Sigmoid colon (tissue), 7 donors: ENCODE measurements around the gene ZNF684. TPM values are rescaled to one million over a fixed set of nuclear protein-coding genes. Genes with fewer than 3 reads are reported as not detected.
"Not testable (repeated sequence)": the region's sequence is repeated elsewhere in the genome, so short reads cannot be mapped to it uniquely, and the experiment has no call there.

Source experiments
- DNase-seq: peaks from one replicate; pipeline ENCODE4 v3.0.0-alpha.2; 2019
- H3K27ac ChIP-seq, 4 donors: fragments of 200-600 bp; sonication (generic); one replicate each; pipeline ENCODE4 v1.5.1; 2016 to 2019; ENCODE audit warnings: mild to moderate bottlenecking in 1 of 4
- H3K27me3 ChIP-seq, 3 donors: fragments of 200-600 bp; sonication (generic); one replicate each; pipeline ENCODE4 v1.5.1; 2019; ENCODE audit warnings: mild to moderate bottlenecking in 1 of 3
- H3K36me3 ChIP-seq, 4 donors: fragments of 200-600 bp; sonication (generic); one replicate each; pipeline ENCODE4 v1.5.1; 2016 to 2019
- H3K4me1 ChIP-seq, 4 donors: fragments of 200-600 bp; sonication (generic); one replicate each; pipeline ENCODE4 v1.5.1; 2017 to 2019
- H3K4me3 ChIP-seq, 4 donors: fragments of 200-600 bp; sonication (generic); one replicate each; pipeline ENCODE4 v1.5.1; 2017 to 2019; ENCODE audit warnings: mild to moderate bottlenecking in 2 of 4, moderate library complexity in 1 of 4
- H3K9me3 ChIP-seq, 4 donors: fragments of 200-600 bp in 3 of 4; sonication (generic) in 3 of 4; one replicate each; pipeline versions ENCODE4 v1.5.1 to v1.6.1; 2013 to 2019
- EP300 ChIP-seq, 4 donors: sonication (generic); formaldehyde crosslinking; IDR thresholded peaks; one replicate each; pipeline ENCODE4 v1.6.1; 2017; ENCODE audit warnings: antibody characterized with exemption in 4 of 4
- POLR2A ChIP-seq, 2 donors: fragments of 450-650 bp; IDR thresholded peaks; one replicate each; pipeline ENCODE4 v1.6.1; 2016; ENCODE audit warnings: antibody characterized with exemption in 2 of 2, mild to moderate bottlenecking in 2 of 2, moderate library complexity in 2 of 2
- POLR2AphosphoS5 ChIP-seq, 4 donors: sonication (generic); formaldehyde crosslinking; IDR thresholded peaks; one replicate each; pipeline ENCODE4 v1.6.1; 2017; ENCODE audit warnings: antibody characterized with exemption in 4 of 4
- WGBS, 2 donors: extraction: QIAGEN DNeasy Blood & Tissue Kit; methylation state at CpG; one replicate each; pipeline ENCODE4 v1.1.7; 2013; 5-methylcytosine and 5-hydroxymethylcytosine counted together
- intact Hi-C: fragments of 100-400 bp; cut with DNase I; formaldehyde crosslinking; loops from one replicate; pipeline ENCODE4 v1.15.1; 2023
- polyA plus RNA-seq, 3 donors: library from polyadenylated mRNA; stranded (reverse); fragments of 200-250 nt; gene quantifications; one replicate each; pipeline ENCODE4 v1.2.3, GENCODE V29; 2013
- total RNA-seq, 4 donors: library from RNA; depleted of rRNA; stranded (reverse); fragments of >200 nt; gene quantifications; one replicate each; pipeline ENCODE4 v1.1.0, GENCODE V29; 2016
- TF ChIP-seq, protein P1 (sequence below), 4 experiments: fragments of 450-650 bp in 3 of 4; fragments of 200-600 bp in 1 of 4; IDR thresholded peaks; one replicate each; pipeline ENCODE4 v1.5.1; 2016 to 2019; ENCODE audit warnings: antibody characterized with exemption in 4 of 4, mild to moderate bottlenecking in 3 of 4, moderate library complexity in 2 of 4
- donor health status: healthy with polysubstance abuse.
- donor health status: Bipolar disorder and iron deficiency.
- donor health status: healthy.

Gene ZNF684
- total and polyA plus RNA-seq, 7 donors: 2.2 to 6.1 (median 4.9) TPM

DNA sequence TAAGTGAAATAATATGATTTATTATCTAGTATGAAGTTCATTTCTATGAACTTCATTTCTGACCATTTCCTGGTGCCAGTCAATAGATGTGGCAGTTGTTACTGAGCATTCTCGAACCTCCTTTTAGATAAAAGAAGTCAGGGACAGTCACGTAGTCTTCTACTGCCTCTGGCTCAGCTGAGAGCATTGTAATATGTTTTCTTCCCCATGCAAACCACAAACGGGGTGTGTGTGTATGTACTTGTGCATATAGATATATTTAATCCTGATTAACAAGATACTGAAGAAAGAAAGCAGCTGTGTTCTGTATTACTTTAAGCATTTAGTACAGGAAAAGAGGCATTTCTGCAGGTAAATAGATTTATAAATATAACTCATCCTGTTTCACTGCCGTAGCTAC lies 21.6 kb downstream of the ZNF684 start:
- Histone ChIP-seq H3K27me3 (no peaks in the 10 kb centered on the region), H3K4me3 (no peak overlapping the region), H3K27ac (no peak overlapping the region), H3K36me3 (no peaks in the 10 kb centered on the region), H3K9me3 (no peaks in the 10 kb centered on the region), H3K4me1 (no peaks in the 10 kb centered on the region)
- WGBS, 2 donors: 64 to 73% methylated on average over 4 of the region's 4 CpGs
- TF ChIP-seq POLR2A (IDR thresholded peaks at IDR 0.05): no peak
- no peak for TF ChIP-seq POLR2AphosphoS5 (IDR thresholded peaks at IDR 0.05)
- TF ChIP-seq EP300 (IDR thresholded peaks at IDR 0.05): no peak
- TF ChIP-seq, protein P1, sequence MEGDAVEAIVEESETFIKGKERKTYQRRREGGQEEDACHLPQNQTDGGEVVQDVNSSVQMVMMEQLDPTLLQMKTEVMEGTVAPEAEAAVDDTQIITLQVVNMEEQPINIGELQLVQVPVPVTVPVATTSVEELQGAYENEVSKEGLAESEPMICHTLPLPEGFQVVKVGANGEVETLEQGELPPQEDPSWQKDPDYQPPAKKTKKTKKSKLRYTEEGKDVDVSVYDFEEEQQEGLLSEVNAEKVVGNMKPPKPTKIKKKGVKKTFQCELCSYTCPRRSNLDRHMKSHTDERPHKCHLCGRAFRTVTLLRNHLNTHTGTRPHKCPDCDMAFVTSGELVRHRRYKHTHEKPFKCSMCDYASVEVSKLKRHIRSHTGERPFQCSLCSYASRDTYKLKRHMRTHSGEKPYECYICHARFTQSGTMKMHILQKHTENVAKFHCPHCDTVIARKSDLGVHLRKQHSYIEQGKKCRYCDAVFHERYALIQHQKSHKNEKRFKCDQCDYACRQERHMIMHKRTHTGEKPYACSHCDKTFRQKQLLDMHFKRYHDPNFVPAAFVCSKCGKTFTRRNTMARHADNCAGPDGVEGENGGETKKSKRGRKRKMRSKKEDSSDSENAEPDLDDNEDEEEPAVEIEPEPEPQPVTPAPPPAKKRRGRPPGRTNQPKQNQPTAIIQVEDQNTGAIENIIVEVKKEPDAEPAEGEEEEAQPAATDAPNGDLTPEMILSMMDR (IDR thresholded peaks at IDR 0.05): no peak
- intact Hi-C loops: no loop called here
- DNase-seq: no peak

DNA sequence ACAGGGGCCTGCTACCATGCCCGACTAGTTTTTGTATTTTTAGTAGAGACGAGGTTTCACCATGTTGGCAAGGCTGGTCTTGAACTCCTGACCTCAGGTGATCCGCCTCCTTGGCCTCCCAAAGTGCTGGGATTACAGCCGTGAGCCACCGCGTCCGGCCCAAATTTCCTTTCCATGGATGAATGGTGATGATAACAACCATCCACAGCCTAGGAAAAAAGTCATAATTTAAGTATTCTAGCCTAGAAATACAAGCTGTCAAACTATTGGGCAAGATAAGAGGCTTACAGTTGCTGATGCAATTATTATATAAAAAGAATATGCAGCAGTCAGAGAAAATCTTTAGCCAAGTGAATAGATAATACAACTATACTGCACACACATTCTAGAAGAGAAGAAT lies 23.4 kb downstream of the ZNF684 start:
- H3K9me3 ChIP-seq, intact Hi-C loops, H3K36me3 ChIP-seq, H3K27me3 ChIP-seq, H3K4me3 ChIP-seq, H3K4me1 ChIP-seq, DNase-seq, H3K27ac ChIP-seq: not testable (repeated sequence)
- 84 to 91% methylated on average over 7 of the region's 7 CpGs for WGBS, 2 donors

DNA sequence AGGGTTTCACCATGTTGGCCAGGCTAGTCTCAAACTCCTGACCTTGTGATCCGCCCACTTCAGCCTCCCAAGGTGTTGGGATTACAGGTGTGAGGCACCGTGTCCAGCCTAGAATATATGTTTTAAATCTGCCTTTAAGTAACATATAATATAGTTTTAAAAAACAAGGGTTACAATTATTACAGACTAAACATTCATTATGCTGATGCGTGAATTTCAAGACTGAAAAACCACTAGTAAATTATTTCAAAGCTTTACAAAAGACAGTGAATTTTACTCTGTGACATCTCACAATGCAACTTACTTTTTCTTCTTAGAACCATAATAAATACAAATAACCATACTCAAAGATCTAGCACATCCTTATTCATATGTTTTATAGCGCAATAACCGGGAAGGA lies 24.7 kb downstream of the ZNF684 start:
- intact Hi-C loops: no loop called here
- WGBS, 2 donors: 71 to 86% methylated on average over 5 of the region's 5 CpGs

DNA sequence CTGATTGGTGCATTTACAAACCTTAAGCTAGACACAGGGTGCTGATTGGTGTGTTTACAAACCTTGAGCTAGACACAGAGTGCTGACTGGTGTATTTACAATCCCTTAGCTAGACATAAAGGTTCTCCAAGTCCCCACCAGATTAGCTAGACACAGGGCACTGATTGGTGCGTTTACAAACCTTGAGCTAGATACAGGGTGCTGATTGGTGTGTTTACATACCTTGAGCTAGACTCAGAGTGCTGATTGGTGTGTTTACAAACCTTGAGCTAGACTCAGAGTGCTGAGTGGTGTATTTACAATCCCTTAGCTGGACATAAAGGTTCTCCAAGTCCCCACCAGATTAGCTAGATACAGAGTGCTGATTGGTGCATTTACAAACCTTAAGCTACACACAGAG lies 26.8 kb downstream of the ZNF684 start:
- H3K27ac ChIP-seq, DNase-seq, H3K9me3 ChIP-seq, H3K4me1 ChIP-seq, H3K27me3 ChIP-seq, H3K36me3 ChIP-seq, intact Hi-C loops, H3K4me3 ChIP-seq: not testable (repeated sequence)
- WGBS, 2 donors: 86 to 95% methylated on average over 1 of the region's 1 CpG

More for the DNA sequence above, 24.7 kb downstream of the ZNF684 start:
- TF ChIP-seq, protein P1 (IDR thresholded peaks at IDR 0.05): no peak
- TF ChIP-seq EP300 (IDR thresholded peaks at IDR 0.05) (no peak), POLR2AphosphoS5 (IDR thresholded peaks at IDR 0.05) (no peak), POLR2A (IDR thresholded peaks at IDR 0.05) (no peak)
- H3K27ac ChIP-seq: no peak overlapping the region
- DNase-seq: no peak
- no peaks in the 10 kb centered on the region for H3K4me1 ChIP-seq
- no peak overlapping the region for H3K4me3 ChIP-seq
- no peaks in the 10 kb centered on the region for H3K36me3 ChIP-seq
- no peaks in the 10 kb centered on the region for H3K9me3 ChIP-seq
- H3K27me3 ChIP-seq: no peaks in the 10 kb centered on the region

DNA sequence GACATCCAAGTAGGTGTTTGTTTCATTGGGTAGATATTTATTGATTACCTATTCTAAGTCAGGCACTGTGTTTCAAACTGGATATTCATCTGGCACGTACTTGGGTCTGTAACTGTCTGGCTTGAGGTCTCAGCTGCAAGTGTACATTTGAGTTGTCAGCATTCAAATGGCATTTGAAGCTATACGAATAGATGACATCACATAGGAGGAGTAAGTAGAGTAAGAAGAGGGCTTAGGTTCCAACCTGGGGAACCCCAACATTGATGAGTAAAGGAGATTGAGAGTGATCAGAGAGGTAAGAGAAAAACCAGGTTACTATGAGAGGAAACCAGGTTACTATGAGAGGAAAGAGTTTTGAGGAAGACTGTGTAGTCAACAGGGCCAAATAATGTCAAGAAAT lies 30.7 kb downstream of the ZNF684 start:
- no peak for DNase-seq
- WGBS, 2 donors: 87 to 88% methylated on average over 2 of the region's 2 CpGs
- Histone ChIP-seq H3K4me3 (no peak overlapping the region), H3K27ac (no peak overlapping the region), H3K4me1 (no peaks in the 10 kb centered on the region), H3K27me3 (no peaks in the 10 kb centered on the region), H3K9me3 (no peaks in the 10 kb centered on the region), H3K36me3 (no peaks in the 10 kb centered on the region)
- TF ChIP-seq, protein P1 (IDR thresholded peaks at IDR 0.05): no peak
- TF ChIP-seq POLR2AphosphoS5 (IDR thresholded peaks at IDR 0.05): no peak
- TF ChIP-seq EP300 (IDR thresholded peaks at IDR 0.05): no peak
- TF ChIP-seq POLR2A (IDR thresholded peaks at IDR 0.05): no peak
- intact Hi-C loops: no loop called here

DNA sequence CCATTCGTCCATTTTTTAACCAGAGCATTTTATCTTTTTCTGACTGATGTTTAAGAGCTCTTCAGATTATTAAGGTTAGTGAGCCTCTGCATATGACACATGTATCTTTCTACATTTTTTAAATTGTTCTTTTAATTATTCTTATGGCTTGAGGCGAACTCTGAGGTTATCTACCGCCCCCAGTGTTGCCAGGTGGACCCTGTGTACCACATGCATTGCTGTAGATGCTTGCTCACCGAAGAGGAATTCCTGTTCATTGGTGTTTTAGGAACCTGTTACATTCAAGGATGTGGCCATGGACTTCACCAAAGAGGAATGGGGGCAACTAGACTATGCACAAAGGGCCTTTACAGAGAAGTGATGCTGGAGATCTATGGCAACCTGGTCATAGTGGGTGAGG lies 31.8 kb downstream of the ZNF684 start:
- intact Hi-C loops: no loop called here
- Histone ChIP-seq H3K9me3 (no peaks in the 10 kb centered on the region), H3K36me3 (no peaks in the 10 kb centered on the region), H3K4me1 (no peaks in the 10 kb centered on the region), H3K27me3 (no peaks in the 10 kb centered on the region), H3K4me3 (no peak overlapping the region), H3K27ac (no peak overlapping the region)
- DNase-seq: no peak
- 89 to 92% methylated on average over 4 of the region's 4 CpGs for WGBS, 2 donors
- no peak for TF ChIP-seq POLR2A (IDR thresholded peaks at IDR 0.05)
- no peak for TF ChIP-seq EP300 (IDR thresholded peaks at IDR 0.05)
- TF ChIP-seq, protein P1 (IDR thresholded peaks at IDR 0.05): no peak
